ENCODE results near the gene FADS1.

The FADS1 gene

DNA sequence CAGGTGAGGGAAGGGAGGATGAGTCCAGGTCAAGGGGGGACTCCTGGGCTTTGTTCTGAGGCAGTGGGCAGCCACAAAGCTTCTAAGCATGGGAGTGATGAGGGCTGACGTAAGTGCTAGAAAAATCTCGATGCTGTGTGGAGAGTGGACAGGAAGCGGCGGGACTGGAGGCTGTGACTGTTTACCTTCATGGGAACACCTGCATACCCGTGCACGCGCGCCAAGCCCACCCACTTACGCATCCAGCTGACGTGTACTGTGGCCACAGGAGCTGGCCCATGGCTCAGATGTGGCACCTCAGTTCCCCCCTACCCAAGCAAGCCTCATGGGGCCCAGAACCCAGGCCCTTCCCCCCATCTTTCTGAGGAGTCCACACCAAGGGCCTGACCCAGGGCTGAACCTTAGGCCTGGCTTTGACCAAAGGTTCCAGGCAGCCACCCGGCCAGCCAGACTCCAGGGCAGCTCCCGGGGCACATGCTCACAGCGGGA, 50.4 kb downstream of the FADS1 start:
- DNase-seq = no peak
- H3K27ac ChIP-seq = no peak overlapping the region
- peaks cover 0 to 40% of the 10 kb centered on the region in 2 donors for H3K27me3 ChIP-seq
- H3K9me3 ChIP-seq = no peaks in the 10 kb centered on the region
- H3K4me3 ChIP-seq = no peak overlapping the region
- H3K4me1 ChIP-seq = no peaks in the 10 kb centered on the region
- H3K36me3 ChIP-seq = no peaks in the 10 kb centered on the region
- intact Hi-C loops (cut with DNase I; ENCODE audit: low total_unique reads) = no loop called here
- TF ChIP-seq, protein P1, sequence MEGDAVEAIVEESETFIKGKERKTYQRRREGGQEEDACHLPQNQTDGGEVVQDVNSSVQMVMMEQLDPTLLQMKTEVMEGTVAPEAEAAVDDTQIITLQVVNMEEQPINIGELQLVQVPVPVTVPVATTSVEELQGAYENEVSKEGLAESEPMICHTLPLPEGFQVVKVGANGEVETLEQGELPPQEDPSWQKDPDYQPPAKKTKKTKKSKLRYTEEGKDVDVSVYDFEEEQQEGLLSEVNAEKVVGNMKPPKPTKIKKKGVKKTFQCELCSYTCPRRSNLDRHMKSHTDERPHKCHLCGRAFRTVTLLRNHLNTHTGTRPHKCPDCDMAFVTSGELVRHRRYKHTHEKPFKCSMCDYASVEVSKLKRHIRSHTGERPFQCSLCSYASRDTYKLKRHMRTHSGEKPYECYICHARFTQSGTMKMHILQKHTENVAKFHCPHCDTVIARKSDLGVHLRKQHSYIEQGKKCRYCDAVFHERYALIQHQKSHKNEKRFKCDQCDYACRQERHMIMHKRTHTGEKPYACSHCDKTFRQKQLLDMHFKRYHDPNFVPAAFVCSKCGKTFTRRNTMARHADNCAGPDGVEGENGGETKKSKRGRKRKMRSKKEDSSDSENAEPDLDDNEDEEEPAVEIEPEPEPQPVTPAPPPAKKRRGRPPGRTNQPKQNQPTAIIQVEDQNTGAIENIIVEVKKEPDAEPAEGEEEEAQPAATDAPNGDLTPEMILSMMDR (IDR thresholded peaks at IDR 0.05) = no peak

DNA sequence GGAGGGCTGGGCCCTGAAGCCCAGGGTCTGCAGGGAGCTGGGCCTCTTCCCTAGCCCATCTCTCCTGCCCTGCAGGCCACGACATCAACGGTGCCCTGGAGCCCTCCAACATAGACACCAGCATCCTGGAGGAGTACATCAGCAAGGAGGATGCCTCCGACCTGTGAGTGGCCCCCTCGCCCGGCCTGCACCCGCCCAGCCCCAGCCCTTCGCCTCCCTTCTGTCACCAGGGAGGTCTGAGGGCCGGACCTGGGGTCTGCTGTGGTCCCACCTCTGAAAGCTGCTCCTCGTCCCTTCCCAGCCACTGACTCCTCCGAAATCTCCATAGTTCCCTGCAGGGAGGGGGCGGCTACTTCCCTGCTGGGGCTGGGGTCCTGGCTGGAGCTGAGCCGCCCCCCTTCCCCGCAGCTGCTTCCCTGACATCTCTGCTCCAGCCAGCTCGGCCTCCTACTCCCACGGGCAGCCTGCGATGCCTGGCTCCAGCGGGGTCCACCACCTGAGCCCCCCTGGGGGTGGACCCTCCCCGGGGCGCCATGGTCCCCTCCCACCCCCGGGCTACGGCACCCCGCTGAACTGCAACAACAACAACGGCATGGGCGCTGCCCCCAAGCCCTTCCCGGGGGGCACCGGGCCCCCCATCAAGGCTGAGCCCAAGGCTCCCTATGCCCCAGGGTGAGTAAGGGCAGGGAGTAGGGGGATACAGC, 51.1 kb downstream of the FADS1 start:
- H3K4me1 ChIP-seq = no peaks in the 10 kb centered on the region
- intact Hi-C loops (cut with DNase I; ENCODE audit: low total_unique reads) = no loop called here
- H3K27me3 ChIP-seq = peaks cover 0 to 46% of the 10 kb centered on the region in 2 donors
- no peak overlapping the region for H3K4me3 ChIP-seq
- TF ChIP-seq, protein P1 (IDR thresholded peaks at IDR 0.05) = no peak
- no peaks in the 10 kb centered on the region for H3K9me3 ChIP-seq
- H3K36me3 ChIP-seq = no peaks in the 10 kb centered on the region
- H3K27ac ChIP-seq = no peak overlapping the region
- DNase-seq = no peak

DNA sequence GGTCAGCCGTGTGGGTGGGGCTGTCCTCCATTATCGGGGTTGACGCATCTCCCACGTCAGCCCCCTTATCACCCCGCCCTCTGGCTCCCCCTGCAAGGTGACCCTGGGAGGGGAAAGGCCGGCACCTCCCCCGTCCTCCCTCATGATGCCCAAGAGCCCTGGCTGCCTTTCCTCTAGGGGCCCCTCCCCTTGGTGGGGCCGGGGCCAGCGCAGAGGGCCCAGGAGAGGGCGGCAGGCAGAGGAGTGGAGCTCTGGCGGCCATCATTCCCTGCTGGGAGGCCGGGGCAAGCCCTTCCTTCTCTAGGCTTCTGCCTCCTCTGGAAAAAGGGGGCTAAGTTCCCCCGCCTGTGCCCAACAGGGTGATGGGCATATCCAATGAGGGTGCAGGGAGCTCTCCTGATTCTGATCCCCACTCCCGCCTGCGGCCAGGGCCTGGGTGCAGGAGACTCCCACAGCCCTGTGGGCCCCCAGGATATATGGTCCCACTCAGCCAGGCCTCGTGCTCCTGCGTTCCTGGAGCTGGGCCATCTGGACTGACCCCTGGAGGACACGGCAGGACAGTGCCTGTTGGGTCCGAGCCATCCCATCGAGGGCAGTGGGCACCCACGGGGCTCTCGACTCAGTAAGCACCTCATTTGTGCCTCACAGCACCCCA, 52.1 kb downstream of the FADS1 start:
- peaks cover 0 to 53% of the 10 kb centered on the region in 2 donors for H3K27me3 ChIP-seq
- no peak overlapping the region for H3K27ac ChIP-seq
- no peaks in the 10 kb centered on the region for H3K4me1 ChIP-seq
- intact Hi-C loops (cut with DNase I; ENCODE audit: low total_unique reads) = no loop called here
- no peaks in the 10 kb centered on the region for H3K36me3 ChIP-seq
- H3K9me3 ChIP-seq = no peaks in the 10 kb centered on the region
- no peak for DNase-seq
- H3K4me3 ChIP-seq = no peak overlapping the region
- TF ChIP-seq, protein P1 (IDR thresholded peaks at IDR 0.05) = no peak

DNA sequence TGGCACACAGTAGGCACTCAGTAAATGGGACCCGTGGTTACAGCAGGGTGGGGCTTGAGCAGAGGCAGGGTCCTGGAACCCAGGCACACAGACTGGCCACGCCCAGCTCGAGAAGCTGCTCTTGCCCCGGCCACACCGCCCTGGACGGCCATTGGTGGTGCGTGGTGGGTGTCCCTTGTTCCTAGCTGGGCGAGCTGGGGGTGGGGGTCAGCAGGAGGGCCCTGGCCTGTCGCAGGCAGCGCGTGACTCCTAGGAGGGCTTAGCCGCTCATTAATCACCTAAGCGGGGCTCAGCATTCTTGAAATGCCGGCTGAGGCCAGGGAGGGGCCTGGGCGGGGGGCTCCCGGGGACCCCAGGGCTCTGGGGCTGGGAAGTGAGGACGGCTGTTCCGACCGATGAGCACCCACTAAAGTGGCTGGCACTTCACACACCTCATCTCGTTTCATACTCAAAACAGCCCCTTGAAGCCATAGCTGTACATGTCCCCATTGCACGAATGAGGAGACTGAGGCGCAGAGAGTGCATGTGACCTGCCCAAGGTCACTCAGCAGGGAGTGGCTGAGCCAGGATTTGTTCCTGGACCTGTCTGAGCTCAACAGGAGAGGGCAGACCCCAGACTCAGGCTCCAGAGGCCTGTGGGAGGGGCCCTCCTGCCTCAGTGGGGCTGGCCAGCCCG, 52.7 kb downstream of the FADS1 start:
- Histone ChIP-seq H3K9me3 (no peaks in the 10 kb centered on the region), H3K27me3 (peaks cover 0 to 47% of the 10 kb centered on the region in 2 donors), H3K4me3 (no peak overlapping the region), H3K4me1 (no peaks in the 10 kb centered on the region), H3K27ac (no peak overlapping the region), H3K36me3 (no peaks in the 10 kb centered on the region)
- DNase-seq = no peak
- TF ChIP-seq, protein P1 (IDR thresholded peaks at IDR 0.05) = no peak
- intact Hi-C loops (cut with DNase I; ENCODE audit: low total_unique reads) = no loop called here

DNA sequence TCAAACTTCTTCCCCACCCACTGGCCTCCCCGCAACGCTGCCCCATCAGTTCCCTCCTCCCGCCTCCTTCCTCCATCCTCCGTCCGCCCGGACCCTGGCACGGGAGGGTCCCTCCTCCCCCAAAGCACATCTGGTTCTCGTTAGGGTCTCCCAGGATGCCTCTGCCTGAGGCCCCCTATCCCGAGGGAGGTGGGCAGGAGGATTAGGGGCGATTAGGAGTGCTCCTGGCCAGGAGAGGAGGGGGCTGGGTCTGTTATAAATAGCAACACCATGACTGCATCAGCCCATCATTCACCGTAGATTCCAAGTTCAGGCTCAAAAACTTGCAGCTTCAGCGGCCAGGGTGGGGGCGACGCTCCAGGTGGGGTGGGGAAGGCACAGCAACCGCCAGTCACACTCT, 54.0 kb downstream of the FADS1 start:
- Histone ChIP-seq H3K9me3 (no peaks in the 10 kb centered on the region), H3K4me3 (no peak overlapping the region), H3K36me3 (no peaks in the 10 kb centered on the region), H3K4me1 (no peaks in the 10 kb centered on the region), H3K27me3 (peaks cover 0 to 48% of the 10 kb centered on the region in 2 donors), H3K27ac (no peak overlapping the region)
- intact Hi-C loops (cut with DNase I; ENCODE audit: low total_unique reads) = no loop called here
- DNase-seq = no peak
- TF ChIP-seq, protein P1 (IDR thresholded peaks at IDR 0.05) = no peak

Data from tibial artery (tissue), 4 donors.